ENCODE measurements around the gene LGI2.

The LGI2 gene

DNA sequence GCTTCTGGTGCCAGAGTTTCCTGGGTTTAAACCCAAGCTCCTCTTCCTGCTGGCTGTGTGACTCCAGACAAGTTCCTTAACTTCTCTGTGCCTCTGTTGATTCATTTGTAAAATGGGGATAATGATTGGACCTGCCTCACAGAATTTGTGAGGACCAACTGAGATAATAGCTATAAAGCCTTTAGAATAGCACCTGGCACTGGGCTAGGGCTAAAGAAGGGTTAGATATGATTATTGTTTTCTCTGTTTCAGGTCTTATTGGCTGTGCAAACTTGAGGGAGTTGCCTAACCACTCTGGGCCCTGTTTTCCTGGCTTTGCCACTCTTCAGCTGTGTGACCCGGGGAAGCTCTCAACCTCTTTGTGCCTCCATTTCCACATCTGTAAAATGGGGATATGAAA is 37.8 kb downstream of the LGI2 start:
- Histone ChIP-seq H3K79me2 (ENCODE audit: insufficient read depth, low read length) (no peaks in the 10 kb centered on the region), H3K36me3 (ENCODE audit: low read length) (no peaks in the 10 kb centered on the region), H3K27ac (ENCODE audit: low read depth, low read length) (no peak overlapping the region), H3K9me2 (replicated peaks; ENCODE audit: insufficient read depth, low read length) (no peaks in the 10 kb centered on the region), H3K4me2 (ENCODE audit: low read depth, low read length, poor library complexity, severe bottlenecking) (no peak overlapping the region), H3K27me3 (ENCODE audit: low read length) (no peaks in the 10 kb centered on the region), H4K20me1 (ENCODE audit: low read depth, low read length) (no peaks in the 10 kb centered on the region), H3K9ac (ENCODE audit: low read length) (no peak overlapping the region), H3K9me3 (ENCODE audit: insufficient read depth, low read length) (no peaks in the 10 kb centered on the region), H3F3A (ENCODE audit: insufficient read depth) (no peaks in the 10 kb centered on the region), H2AFZ (ENCODE audit: low read depth, low read length, severe bottlenecking) (no peak overlapping the region), H3K4me3 (ENCODE audit: insufficient read depth, low read length, poor library complexity, severe bottlenecking) (no peak overlapping the region)
- no peak for TF ChIP-seq EZH2phosphoT487 (conservative IDR thresholded peaks at IDR 0.05; ENCODE audit: low read length)

DNA sequence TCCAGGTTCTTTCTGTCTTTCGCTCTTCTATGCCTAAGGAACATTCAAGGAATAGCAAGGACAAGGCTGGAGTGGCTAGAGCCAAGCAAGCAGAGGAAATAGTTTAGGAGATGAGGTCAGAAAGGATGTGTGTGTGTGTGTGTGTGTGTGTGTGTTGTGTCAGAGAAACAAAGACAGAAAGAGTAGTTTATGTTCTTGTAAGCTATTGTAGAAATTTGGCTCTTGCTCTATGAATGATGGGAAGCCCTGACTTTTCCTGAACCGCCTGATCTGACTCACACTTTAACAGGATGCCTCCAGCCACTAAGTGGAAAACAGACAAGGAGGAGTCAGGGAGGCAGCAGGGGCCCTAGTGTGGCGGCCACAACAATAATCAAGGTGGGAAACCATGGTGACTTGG is 39.7 kb downstream of the LGI2 start:
- no peak for TF ChIP-seq EZH2phosphoT487 (conservative IDR thresholded peaks at IDR 0.05; ENCODE audit: low read length)
- TF ChIP-seq CTCF (IDR thresholded peaks at IDR 0.05; ENCODE audit: insufficient read depth, low read length, poor library complexity, severe bottlenecking), result no peak
- no peak overlapping the region for H3K4me3 ChIP-seq (ENCODE audit: insufficient read depth, low read length, poor library complexity, severe bottlenecking)
- no peaks in the 10 kb centered on the region for H3K79me2 ChIP-seq (ENCODE audit: insufficient read depth, low read length)
- H3K4me2 ChIP-seq (ENCODE audit: low read depth, low read length, poor library complexity, severe bottlenecking), result no peak overlapping the region
- H3K27ac ChIP-seq (ENCODE audit: low read depth, low read length), result no peak overlapping the region
- no peak overlapping the region for H3K9ac ChIP-seq (ENCODE audit: low read length)
- H3K9me3 ChIP-seq (ENCODE audit: insufficient read depth, low read length), result no peaks in the 10 kb centered on the region
- no peaks in the 10 kb centered on the region for H4K20me1 ChIP-seq (ENCODE audit: low read depth, low read length)
- no peak overlapping the region for H2AFZ ChIP-seq (ENCODE audit: low read depth, low read length, severe bottlenecking)
- H3K9me2 ChIP-seq (replicated peaks; ENCODE audit: insufficient read depth, low read length), result no peaks in the 10 kb centered on the region
- H3F3A ChIP-seq (ENCODE audit: insufficient read depth), result no peaks in the 10 kb centered on the region
- H3K36me3 ChIP-seq (ENCODE audit: low read length), result no peaks in the 10 kb centered on the region
- no peaks in the 10 kb centered on the region for H3K27me3 ChIP-seq (ENCODE audit: low read length)

GRCh38 chr4:24989327-24989726 is 41.4 kb downstream of the LGI2 start:
- H3K4me3 ChIP-seq (ENCODE audit: insufficient read depth, low read length, poor library complexity, severe bottlenecking), result no peak overlapping the region

DNA sequence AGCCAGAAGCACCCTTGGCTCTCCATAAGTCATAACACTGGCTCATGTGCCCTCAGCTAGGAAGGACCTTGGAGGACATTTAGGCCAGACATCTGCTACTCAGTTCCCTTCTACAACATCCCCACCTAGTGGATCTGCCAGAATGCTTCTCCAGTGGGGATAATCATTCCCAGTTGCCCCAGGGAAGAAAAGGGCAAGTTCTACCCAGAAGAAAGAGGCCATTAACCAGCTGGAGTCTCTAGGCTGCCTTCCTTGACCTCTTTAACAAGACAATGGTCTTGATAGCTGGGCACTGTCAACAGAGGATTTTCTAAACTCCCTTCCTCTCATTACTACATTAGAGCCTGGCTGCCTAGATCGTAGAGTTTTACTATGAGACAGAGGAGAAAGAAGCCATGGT is 42.0 kb downstream of the LGI2 start:
- Histone ChIP-seq H3K4me2 (ENCODE audit: low read depth, low read length, poor library complexity, severe bottlenecking) (no peak overlapping the region), H4K20me1 (ENCODE audit: low read depth, low read length) (no peaks in the 10 kb centered on the region), H2AFZ (ENCODE audit: low read depth, low read length, severe bottlenecking) (no peak overlapping the region), H3K36me3 (ENCODE audit: low read length) (no peaks in the 10 kb centered on the region), H3K9me3 (ENCODE audit: insufficient read depth, low read length) (no peaks in the 10 kb centered on the region), H3K79me2 (ENCODE audit: insufficient read depth, low read length) (no peaks in the 10 kb centered on the region), H3F3A (ENCODE audit: insufficient read depth) (no peaks in the 10 kb centered on the region), H3K9me2 (replicated peaks; ENCODE audit: insufficient read depth, low read length) (no peaks in the 10 kb centered on the region), H3K27ac (ENCODE audit: low read depth, low read length) (no peak overlapping the region), H3K27me3 (ENCODE audit: low read length) (no peaks in the 10 kb centered on the region), H3K4me3 (ENCODE audit: insufficient read depth, low read length, poor library complexity, severe bottlenecking) (no peak overlapping the region), H3K9ac (ENCODE audit: low read length) (no peak overlapping the region)
- TF ChIP-seq CTCF (IDR thresholded peaks at IDR 0.05; ENCODE audit: insufficient read depth, low read length, poor library complexity, severe bottlenecking) (no peak), EZH2phosphoT487 (conservative IDR thresholded peaks at IDR 0.05; ENCODE audit: low read length) (no peak)

More at GRCh38 chr4:24989327-24989726, 41.4 kb downstream of the LGI2 start:
- H3K9ac ChIP-seq (ENCODE audit: low read length), result no peak overlapping the region
- no peaks in the 10 kb centered on the region for H3K9me2 ChIP-seq (replicated peaks; ENCODE audit: insufficient read depth, low read length)
- no peaks in the 10 kb centered on the region for H3K36me3 ChIP-seq (ENCODE audit: low read length)
- H3K4me2 ChIP-seq (ENCODE audit: low read depth, low read length, poor library complexity, severe bottlenecking), result no peak overlapping the region
- H4K20me1 ChIP-seq (ENCODE audit: low read depth, low read length), result no peaks in the 10 kb centered on the region
- no peaks in the 10 kb centered on the region for H3F3A ChIP-seq (ENCODE audit: insufficient read depth)
- TF ChIP-seq EZH2phosphoT487 (conservative IDR thresholded peaks at IDR 0.05; ENCODE audit: low read length) (no peak), CTCF (IDR thresholded peaks at IDR 0.05; ENCODE audit: insufficient read depth, low read length, poor library complexity, severe bottlenecking) (no peak)
- no peaks in the 10 kb centered on the region for H3K79me2 ChIP-seq (ENCODE audit: insufficient read depth, low read length)
- no peak overlapping the region for H2AFZ ChIP-seq (ENCODE audit: low read depth, low read length, severe bottlenecking)
- H3K9me3 ChIP-seq (ENCODE audit: insufficient read depth, low read length), result no peaks in the 10 kb centered on the region
- no peaks in the 10 kb centered on the region for H3K27me3 ChIP-seq (ENCODE audit: low read length)
- H3K27ac ChIP-seq (ENCODE audit: low read depth, low read length), result no peak overlapping the region

Data from SU-DHL-6 (cell line).